HepG2 (cell line): ENCODE results near the gene ZNF211. TPM values are rescaled to one million over a fixed set of nuclear protein-coding genes. Genes with fewer than 3 reads are reported as not detected.

ENCODE experiments used
- ARID4A ChIP-seq: sonication (generic); formaldehyde crosslinking; IDR thresholded peaks from 2 replicates; pipeline ENCODE4 v1.5.0; 2020; ENCODE audit warnings: mild to moderate bottlenecking, missing genetic modification reagents, borderline replicate concordance
- FUBP1 ChIP-seq: sonication (generic); formaldehyde crosslinking; IDR thresholded peaks from 2 replicates; pipeline ENCODE4 v1.5.1; 2020; ENCODE audit warnings: missing genetic modification reagents, mild to moderate bottlenecking, borderline replicate concordance
- GABPB1 ChIP-seq: IDR thresholded peaks from 2 replicates; pipeline ENCODE4 v1.6.1; 2016; ENCODE audit warnings: mild to moderate bottlenecking, missing genetic modification reagents, moderate library complexity, missing compliant biosample characterization
- JUND ChIP-seq: sonication (generic); formaldehyde crosslinking; IDR thresholded peaks from 2 replicates; pipeline ENCODE4 v1.8.0; 2022; ENCODE audit warnings: mild to moderate bottlenecking, missing genetic modification reagents
- KLF6 ChIP-seq: IDR thresholded peaks from 2 replicates; pipeline ENCODE4 v1.8.0; 2016; ENCODE audit warnings: missing biosample characterization, missing genetic modification reagents
- MAFF ChIP-seq: IDR thresholded peaks from 2 replicates; pipeline ENCODE4 v1.6.1; 2011; ENCODE audit warnings: low read depth, low read length, improper control_type of control experiment
- NCOR1 ChIP-seq: fragments of 200-600 bp; sonication (generic); IDR thresholded peaks from 2 replicates; pipeline ENCODE4 v1.7.0; 2017; ENCODE audit warnings: antibody characterized with exemption, low read length, borderline replicate concordance
- PAF1 ChIP-seq: IDR thresholded peaks from 2 replicates; pipeline ENCODE4 v1.6.1; 2016; ENCODE audit warnings: missing genetic modification reagents, missing compliant biosample characterization
- WIZ ChIP-seq: sonication (generic); formaldehyde crosslinking; IDR thresholded peaks from 2 replicates; pipeline ENCODE4 v1.5.1; 2020; ENCODE audit warnings: mild to moderate bottlenecking, missing genetic modification reagents
- ZBTB2 ChIP-seq: sonication (generic); formaldehyde crosslinking; IDR thresholded peaks from 2 replicates; pipeline ENCODE4 v1.8.0; 2022; ENCODE audit warnings: low read depth, missing genetic modification reagents
- ZBTB46 ChIP-seq: sonication (generic); formaldehyde crosslinking; IDR thresholded peaks from 2 replicates; pipeline ENCODE4 v1.4.0; 2020; ENCODE audit warnings: mild to moderate bottlenecking, missing genetic modification reagents, borderline replicate concordance
- ZEB1 ChIP-seq: IDR thresholded peaks from 2 replicates; pipeline ENCODE4 v1.6.1; 2012; ENCODE audit warnings: mild to moderate bottlenecking, low read depth, inconsistent platforms; ENCODE audit not compliant: insufficient replicate concordance
- ZNF121 ChIP-seq: sonication (generic); formaldehyde crosslinking; IDR thresholded peaks from 2 replicates; pipeline ENCODE4 v1.5.0; 2020; ENCODE audit warnings: mild to moderate bottlenecking, missing genetic modification reagents
- ZNF430 ChIP-seq: sonication (generic); formaldehyde crosslinking; IDR thresholded peaks from 2 replicates; pipeline ENCODE4 v1.9.0; 2021; ENCODE audit warnings: mild to moderate bottlenecking, missing genetic modification reagents
- ZNF552 ChIP-seq: sonication (generic); formaldehyde crosslinking; IDR thresholded peaks from 2 replicates; pipeline ENCODE4 v1.9.0; 2022; ENCODE audit warnings: missing genetic modification reagents, mild to moderate bottlenecking, borderline replicate concordance
- ZNF557 ChIP-seq: sonication (generic); formaldehyde crosslinking; IDR thresholded peaks from 2 replicates; pipeline ENCODE4 v1.4.0; 2020; ENCODE audit warnings: missing genetic modification reagents
- ZNF619 ChIP-seq: sonication (generic); formaldehyde crosslinking; IDR thresholded peaks from 2 replicates; pipeline ENCODE4 v1.4.0; 2020; ENCODE audit warnings: mild to moderate bottlenecking, missing genetic modification reagents
- ZNF703 ChIP-seq: sonication (generic); formaldehyde crosslinking; IDR thresholded peaks from 2 replicates; pipeline ENCODE4 v1.5.1; 2020; ENCODE audit warnings: missing genetic modification reagents, mild to moderate bottlenecking, moderate library complexity, borderline replicate concordance
- polyA plus RNA-seq, 8 experiments: library from polyadenylated mRNA; depleted of rRNA in 3 of 8; stranded (reverse) in 7 of 8; unstranded in 1 of 8; fragments of >200 nt; fragmentation: Illumina TruSeq in 4 of 8; extraction: Trizol in 4 of 8; gene quantifications; 2 replicates each; pipeline versions ENCODE4 v1.2.1 to v1.2.3, GENCODE V29; 2011 to 2016; ENCODE audit warnings: low read depth in 4 of 8, missing spikeins in 1 of 8, mixed read lengths in 1 of 8; ENCODE audit not compliant: insufficient read depth in 1 of 8
- total RNA-seq, 5 experiments: library from RNA; depleted of rRNA; stranded (reverse); fragments of >200 nt; fragmentation: Illumina TruSeq; extraction: Trizol; gene quantifications; 2 replicates each; pipeline ENCODE4 v1.2.3, GENCODE V29; 2016; ENCODE audit warnings: low read depth in 1 of 5

Gene ZNF211
- total and polyA plus RNA-seq, 2 of the 13 experiments (the other 11 are each of a cell fraction or from before 2014, with no cell fraction given): 9.9 to 11.2 TPM

GRCh38 chr19:57613941-57614743 is 18.8 kb upstream of the ZNF211 start, which contains the start of gene ZNF134 (continued):
- TF ChIP-seq ZBTB46 (CRISPR knock-in tag): peak; percentile 51; the same call in 1 of the 2 replicates
- TF ChIP-seq ZNF557 (CRISPR knock-in tag): no peak
- peak; percentile 93 for TF ChIP-seq ARID4A (CRISPR knock-in tag)
- no peak for TF ChIP-seq FUBP1 (CRISPR knock-in tag)
- TF ChIP-seq WIZ (CRISPR knock-in tag): no peak
- no peak for TF ChIP-seq PAF1 (CRISPR knock-in tag)
- 0 out of 2 replicates have a peak, but pooled peaks have one; percentile 24 for TF ChIP-seq ZNF121 (CRISPR knock-in tag)
- no peak; the same call in 1 of the 2 replicates for TF ChIP-seq ZNF552
- TF ChIP-seq MAFF: no peak
- no peak for TF ChIP-seq ZNF619 (CRISPR knock-in tag)
- no peak for TF ChIP-seq JUND (CRISPR knock-in tag)
- TF ChIP-seq NCOR1: no peak
- peak; percentile 97 for TF ChIP-seq GABPB1 (CRISPR knock-in tag)
- TF ChIP-seq ZBTB2: no peak
- 0 out of 2 replicates have a peak, but pooled peaks have one; percentile 28 for TF ChIP-seq ZNF703 (CRISPR knock-in tag)
- 0 out of 2 replicates have a peak, but pooled peaks have one; percentile 30 for TF ChIP-seq KLF6 (CRISPR knock-in tag)
- peak; percentile 42; the same call in 1 of the 2 replicates for TF ChIP-seq ZNF430 (CRISPR knock-in tag)
- no peak for TF ChIP-seq ZEB1
